ENCODE data around the gene HNRNPA0.
A peak's percentile ranks its signal among the peaks of the same experiment; 100 is the strongest.
"Not testable (repeated sequence)": the region's sequence is repeated elsewhere in the genome, so short reads cannot be mapped to it uniquely, and the experiment has no call there.

HNRNPA0 gene

DNA sequence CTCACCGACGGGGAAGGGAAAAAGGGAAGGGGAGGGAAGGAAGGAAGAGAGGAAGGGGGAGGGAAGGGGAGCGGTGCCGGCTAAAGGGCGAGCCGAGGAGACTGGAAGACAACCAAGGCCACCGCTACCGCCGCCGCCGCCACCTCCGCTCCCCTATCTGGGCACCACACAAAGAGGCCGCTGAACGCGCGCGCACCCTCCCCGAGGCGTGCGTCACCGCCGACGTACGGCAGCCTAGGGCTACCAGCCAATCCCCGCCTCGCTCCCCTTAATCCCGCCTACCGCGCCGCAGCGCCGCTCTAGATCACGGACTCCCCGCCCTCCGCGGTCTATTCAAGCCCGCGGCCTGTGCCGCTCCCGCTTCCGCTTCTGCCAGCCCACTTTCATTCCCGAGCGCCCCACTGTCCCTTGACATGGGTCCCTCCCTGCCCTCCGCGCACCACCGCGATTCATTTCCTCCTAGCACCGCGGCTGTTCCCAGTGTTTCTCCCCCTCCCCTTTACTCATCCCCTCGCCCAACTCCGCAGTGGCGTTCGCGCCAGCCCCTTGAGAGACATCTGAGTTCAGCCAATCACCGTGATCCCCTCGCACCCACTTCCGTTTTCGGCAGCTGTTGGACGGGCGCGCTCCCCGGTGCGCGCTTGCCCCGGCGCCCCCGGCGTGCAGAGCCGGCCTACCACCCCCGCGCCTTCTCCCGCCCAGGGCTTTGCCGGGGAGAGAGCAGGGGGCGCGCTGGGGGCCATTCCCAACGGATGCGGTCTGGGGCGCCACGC lies at the start of gene HNRNPA0:
TSS of gene HNRNPA0 (minus strand) at position 176 of the 773 bp plus-strand sequence. CDS start 297 bp downstream, outside the sequence.
- peak; percentile 97 for DNase-seq

DNA sequence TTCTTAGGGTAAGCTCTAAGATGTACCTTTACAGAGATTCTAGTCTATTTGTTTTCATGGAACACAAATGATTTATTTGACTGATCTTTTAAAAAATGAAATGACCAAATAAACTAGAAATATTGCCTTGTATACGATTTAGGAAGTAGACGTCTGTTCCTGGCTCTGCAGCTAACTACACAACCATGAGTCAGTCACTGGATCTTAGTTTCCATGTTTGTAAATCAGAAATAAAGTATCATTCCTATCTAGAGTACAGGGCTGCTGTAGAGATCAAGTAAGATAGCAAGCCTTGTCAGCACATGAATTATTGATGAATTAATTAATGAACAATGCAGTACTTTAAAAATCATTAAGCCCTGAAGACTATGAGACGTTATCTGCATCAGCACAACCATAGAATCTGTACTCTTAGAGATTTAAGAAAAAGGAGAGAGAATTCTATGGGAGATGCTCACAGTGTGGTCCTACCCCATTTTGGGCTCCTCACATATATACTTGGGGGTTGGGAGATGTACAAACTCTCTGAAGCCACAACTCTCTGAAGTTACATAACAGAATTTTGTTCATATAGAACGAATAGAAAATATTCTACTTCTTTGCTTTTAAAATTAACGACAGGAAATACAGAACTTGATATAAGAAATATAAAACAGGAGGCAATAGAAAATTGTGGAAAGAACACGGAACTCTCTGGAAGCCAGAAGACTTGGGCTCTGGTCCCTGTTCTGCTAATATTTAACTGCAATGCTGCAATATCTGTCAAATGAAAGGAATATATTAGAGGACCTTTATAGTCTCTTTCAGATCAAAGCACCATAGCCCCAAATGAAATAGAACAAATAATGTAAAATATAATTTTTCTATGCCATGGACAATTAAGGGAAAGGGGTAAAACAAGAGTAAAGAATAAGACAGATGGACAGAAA lies 48.4 kb upstream of the HNRNPA0 start:
- no peak for DNase-seq

GRCh38 chr5:137800700-137801411 lies 46.7 kb upstream of the HNRNPA0 start:
- DNase-seq, result no peak

- no peak for DNase-seq
These were observed 42.1 kb upstream of the HNRNPA0 start for GRCh38 chr5:137796279-137796678.

DNA sequence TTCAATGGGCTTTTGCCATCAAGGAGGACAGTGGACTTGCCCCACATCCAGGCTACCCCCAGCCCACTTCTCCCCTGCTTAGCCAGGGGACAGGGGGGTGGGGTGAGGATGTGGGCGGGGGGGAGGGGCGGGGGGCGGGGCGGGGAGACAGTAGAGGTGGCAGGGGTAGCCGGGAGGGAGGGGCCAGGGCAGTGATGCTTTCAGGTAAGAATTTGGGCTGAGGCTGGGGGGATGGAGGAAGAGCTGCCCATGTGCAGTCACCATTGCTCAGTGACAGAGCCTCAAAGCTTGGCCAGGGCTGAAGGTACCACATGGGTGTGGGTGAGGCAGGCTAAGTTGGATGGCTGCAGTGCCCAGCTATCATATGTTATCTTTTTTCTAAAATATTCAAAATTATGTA lies 40.7 kb upstream of the HNRNPA0 start:
- DNase-seq, result no peak

DNA sequence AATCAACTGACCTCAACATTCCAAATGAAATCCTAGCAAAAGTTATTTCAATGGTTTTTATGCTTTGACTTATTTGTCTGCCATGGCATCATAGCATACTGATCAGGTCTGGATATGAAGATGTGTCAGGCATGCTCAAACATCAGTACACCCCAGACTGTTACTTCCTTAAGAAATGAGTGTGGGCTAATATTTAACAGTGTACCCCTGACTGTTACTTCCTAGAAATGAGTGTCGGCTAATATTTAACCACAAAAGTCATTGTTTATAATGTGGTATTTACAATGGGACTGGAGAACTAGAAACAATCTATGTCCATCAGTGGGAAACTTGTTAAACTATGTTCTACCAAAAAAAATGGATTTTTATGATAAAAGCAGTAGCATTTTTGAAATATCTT lies 38.1 kb upstream of the HNRNPA0 start:
- no peak for DNase-seq

DNA sequence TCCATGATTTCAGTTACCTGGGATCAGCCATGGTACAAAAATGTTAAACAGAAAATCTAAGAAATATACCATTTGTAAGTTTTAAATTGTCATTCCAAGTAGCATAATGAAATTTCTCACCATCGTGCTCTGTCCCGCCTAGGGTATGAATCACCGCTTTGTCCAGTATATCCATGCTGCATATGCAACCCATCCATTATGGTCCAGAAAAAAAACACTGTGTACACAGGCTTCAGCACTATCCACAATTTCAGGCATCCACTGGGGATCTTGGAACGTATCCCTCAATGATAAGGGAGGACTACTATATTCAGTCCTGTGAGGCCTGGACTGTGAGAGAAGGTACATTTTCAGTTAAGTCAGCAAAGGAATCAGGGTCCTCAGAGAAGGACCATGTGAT lies 37.6 kb upstream of the HNRNPA0 start:
- no peak for DNase-seq

DNA sequence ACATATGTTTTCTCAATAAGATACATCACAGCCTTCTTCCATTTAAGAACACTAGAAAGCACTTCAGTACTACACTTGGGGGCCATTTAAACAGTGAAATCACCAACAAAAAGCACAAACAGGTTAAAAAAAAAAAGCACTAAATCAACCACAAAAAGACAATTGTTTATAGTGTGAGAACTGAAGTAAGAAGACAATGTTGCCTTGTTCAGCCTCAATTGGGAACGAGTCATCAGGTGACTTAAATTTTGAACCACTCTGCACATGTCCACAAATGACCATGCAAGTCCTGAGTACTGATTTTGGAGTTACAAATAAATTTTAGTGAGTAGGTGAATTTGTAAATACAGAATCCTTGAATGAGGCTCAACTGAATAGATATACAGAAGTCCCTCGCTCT lies 37.2 kb upstream of the HNRNPA0 start:
- DNase-seq, result no peak

DNA sequence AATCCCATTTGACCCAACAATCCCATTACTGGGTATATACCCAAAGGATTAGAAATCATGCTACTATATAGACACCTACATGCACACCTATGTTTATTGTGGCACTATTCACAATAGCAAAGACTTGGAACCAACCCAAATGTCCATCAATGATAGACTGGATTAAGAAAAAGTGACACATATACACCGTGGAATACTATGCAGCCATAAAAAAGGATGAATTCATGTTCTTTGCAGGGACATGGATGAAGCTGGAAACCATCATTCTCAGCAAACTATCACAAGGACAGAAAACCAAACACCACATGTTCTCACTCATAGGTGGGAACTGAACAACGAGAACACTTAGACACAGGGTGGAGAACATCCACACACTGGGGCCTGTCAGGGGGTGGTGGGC lies 34.4 kb upstream of the HNRNPA0 start:
- DNase-seq, result not testable (repeated sequence)

DNA sequence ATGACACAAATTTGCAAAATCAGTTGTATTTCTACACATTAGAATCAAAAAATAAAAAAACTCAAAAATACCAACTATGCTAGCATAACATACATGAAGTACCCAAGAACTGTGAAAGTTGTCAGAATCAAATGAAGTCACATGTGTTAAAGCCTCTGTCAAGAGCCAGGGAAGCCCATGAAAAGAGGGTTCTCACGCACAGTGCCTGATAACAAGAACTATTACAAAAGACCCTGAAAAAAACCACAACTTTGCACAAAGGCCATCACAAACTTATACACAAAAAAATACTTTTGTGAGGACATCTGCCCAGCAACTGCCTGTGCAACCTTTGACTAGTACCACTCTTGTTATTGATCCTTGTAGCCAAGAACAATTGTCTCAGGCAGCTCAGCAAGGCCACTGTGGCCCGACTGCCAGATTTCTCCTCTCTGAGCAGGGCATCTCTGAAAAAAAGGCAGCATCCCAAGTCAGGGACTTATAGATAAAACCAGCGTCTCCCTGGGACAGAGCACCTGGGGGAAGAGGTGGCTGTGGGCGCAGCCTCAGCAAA lies 28.9 kb upstream of the HNRNPA0 start:
- DNase-seq, result no peak

- DNase-seq, result no peak
These were observed 27.9 kb upstream of the HNRNPA0 start for GRCh38 chr5:137782055-137782454.

- DNase-seq, result peak; percentile 53
These were observed 24.8 kb upstream of the HNRNPA0 start for GRCh38 chr5:137778772-137779564.

- not testable (repeated sequence) for DNase-seq
These were observed 13.8 kb upstream of the HNRNPA0 start for GRCh38 chr5:137767937-137768336.

DNA sequence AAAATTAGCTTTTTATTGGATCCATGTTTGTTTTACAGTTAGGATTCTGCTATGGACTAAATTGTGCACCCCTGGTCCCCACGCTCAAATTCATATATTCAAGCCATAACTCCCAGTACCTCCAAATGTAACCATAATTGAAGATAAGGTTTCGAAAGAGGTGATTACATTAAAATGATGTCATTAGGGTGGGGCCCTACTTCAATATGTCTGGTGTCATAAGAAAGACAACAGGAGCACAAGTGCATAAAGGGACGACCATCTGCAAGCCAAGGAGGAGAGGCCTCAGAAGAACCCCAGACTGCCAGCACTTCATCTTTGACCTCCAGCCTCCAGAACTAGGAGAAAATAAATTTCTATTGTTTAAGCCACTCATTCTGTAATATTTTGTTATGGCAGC lies 7.4 kb upstream of the HNRNPA0 start:
- peak; percentile 13 for DNase-seq

- peak; percentile 58 for DNase-seq
These were observed 6.8 kb upstream of the HNRNPA0 start for GRCh38 chr5:137760719-137761516.

GRCh38 chr5:137760294-137760693 lies 6.1 kb upstream of the HNRNPA0 start:
- DNase-seq, result no peak

- peak; percentile 21 for DNase-seq
These were observed 4.6 kb upstream of the HNRNPA0 start for GRCh38 chr5:137758715-137759306.

DNA sequence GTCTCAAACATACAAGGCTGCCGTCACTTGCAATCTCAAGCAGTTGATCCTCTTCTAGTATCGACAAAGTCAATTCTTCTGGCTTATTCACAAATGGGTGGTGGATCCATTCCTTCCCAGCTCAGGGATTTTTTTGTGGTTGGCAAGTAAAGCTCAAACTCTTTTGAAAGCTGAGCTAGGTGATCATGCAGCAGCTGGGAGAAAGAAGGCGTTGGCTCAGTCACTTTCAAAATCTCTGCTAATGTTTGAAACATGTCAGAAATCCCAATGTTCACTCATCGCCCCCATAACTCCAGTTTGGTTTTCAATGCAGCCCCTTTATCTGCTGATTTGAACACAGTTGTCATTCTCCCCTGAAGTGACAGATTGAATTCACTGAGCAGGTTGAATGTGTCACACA lies 4.0 kb upstream of the HNRNPA0 start:
- no peak for DNase-seq

DNA sequence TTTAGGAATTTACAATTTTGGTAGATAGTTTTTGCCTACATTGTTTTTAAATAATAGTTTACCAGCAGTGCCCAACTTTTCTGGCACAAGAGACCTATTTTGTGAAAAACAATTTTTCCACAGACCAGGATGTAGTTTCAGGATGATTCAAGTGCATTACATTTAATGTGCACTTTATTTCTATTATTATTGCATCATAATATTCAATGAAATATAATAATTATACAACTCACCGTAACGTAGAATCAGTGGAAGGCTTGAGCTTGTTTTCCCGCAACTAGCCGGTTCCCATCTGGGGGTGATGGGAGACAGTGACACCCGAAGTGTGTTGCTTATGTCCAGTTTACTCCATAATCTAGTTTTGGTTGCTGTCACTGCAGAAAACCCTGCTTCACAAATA lies 3.5 kb upstream of the HNRNPA0 start:
- no peak for DNase-seq

- no peak for DNase-seq
These were observed 999 bp upstream of the HNRNPA0 start for GRCh38 chr5:137754961-137755762.
